ENCODE measurements around the gene SH3BP4. TPM values are rescaled to one million over a fixed set of nuclear protein-coding genes. Genes with fewer than 3 reads are reported as not detected.
A peak's percentile ranks its signal among the peaks of the same experiment; 100 is the strongest.

The SH3BP4 gene
- total RNA-seq, 1 donor from 2014 or later = 20.2 TPM

GRCh38 chr2:234982096-234982834 is 30.4 kb downstream of the SH3BP4 start:
- DNase-seq (ENCODE audit: low read depth in 2 of 2) = no peak

- DNase-seq (ENCODE audit: low read depth in 2 of 2) = no peak
Observed at GRCh38 chr2:234983011-234983726, 31.4 kb downstream of the SH3BP4 start.

- no peak for DNase-seq (ENCODE audit: low read depth in 2 of 2)
Observed at GRCh38 chr2:234985608-234986245, 33.9 kb downstream of the SH3BP4 start.

GRCh38 chr2:234986390-234986789 is 34.6 kb downstream of the SH3BP4 start:
- no peak for DNase-seq (ENCODE audit: low read depth in 2 of 2)

- DNase-seq (ENCODE audit: low read depth in 2 of 2) = peak in 1 of 2 donors; percentile 46
Observed at GRCh38 chr2:234986876-234987720, 35.3 kb downstream of the SH3BP4 start.

DNA sequence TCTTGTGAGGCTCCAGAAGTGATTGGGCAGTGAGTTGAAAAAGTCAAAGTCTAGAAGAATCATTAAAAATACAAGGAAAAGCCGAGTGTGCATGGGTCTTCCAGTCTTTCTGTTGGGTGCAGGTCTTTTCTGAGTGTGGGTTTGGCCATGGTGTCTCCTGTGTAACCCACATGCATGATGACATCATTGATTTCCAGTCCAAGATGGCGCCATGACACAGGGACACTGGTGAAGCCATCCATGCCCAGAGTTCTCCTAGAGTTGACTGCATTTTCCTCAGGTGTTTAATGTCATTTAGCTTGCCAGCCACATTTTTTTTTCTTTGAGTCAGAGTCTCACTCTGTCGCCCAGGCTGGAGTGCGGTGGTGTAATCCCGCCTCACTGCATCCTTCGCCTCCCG is 35.9 kb downstream of the SH3BP4 start:
- DNase-seq (ENCODE audit: low read depth in 2 of 2) = no peak

DNA sequence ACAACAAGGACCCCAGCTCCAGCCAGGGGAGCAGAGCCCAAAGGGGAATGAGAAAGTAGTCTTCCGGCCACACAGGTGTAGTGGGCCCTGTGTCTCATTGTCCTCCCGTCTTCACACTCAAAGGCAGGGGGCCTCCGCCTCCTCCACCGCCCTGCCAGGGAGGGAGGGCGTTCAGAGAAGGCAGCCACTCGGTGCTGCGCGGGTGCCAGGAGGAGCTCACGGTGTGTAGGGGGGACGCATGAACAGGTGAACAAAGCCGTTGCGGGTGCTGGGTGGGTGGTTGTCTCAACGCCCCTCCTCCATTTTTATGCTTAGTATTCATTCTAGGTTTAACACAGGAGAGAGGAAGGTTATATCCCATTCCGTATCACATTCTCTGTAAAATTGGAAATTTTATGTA is 36.7 kb downstream of the SH3BP4 start:
- DNase-seq (ENCODE audit: low read depth in 2 of 2) = no peak

DNA sequence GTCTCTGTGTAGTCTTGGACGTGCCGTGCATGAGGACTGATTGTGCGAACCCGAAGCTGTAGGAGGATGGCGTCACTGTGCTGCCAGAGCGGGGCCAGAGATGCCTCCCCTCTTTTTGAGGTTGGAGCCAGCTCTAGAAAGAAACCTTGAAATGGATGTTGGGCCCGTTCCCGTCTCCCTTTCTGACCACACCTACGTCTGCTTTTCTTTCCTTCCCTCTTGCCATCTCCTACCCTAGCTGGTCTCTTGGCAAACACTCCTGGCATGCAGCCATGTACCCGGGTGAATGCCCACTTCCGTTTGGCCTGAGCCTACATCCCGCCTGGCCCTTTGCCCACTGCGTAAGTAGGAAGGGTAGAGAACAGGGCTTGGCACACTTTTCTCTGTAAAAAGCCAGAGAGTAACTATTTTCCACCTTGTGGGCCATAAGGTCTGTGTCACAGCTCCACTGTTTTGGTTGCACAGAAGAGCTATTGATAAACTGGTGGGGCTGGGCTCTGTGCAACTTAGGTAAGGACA is 37.4 kb downstream of the SH3BP4 start:
- peak; percentile 48 to 60 for DNase-seq (ENCODE audit: low read depth in 2 of 2)

- DNase-seq (ENCODE audit: low read depth in 2 of 2) = no peak
Observed at GRCh38 chr2:234990300-234990699, 38.5 kb downstream of the SH3BP4 start.

DNA sequence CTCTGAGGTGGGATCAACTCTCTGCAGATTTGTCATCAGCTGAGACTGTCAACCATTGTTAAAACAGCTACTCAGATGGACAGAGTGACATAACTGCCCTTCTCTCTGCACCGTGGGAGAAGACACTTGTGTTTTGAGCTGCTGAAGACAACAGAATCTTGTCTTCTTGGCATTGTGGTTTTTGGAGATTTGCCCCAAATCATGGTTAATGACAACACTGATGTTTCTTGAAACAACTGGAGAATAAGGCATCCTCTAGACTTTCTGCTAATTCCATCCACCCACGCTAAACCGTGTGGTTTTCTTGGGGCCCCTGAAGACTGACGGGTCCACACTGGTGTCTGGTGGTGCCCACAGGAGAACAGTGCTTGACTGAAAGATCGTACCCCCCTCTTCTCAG is 39.5 kb downstream of the SH3BP4 start:
- DNase-seq (ENCODE audit: low read depth in 2 of 2) = no peak

GRCh38 chr2:234991793-234992192 is 40.0 kb downstream of the SH3BP4 start:
- no peak for DNase-seq (ENCODE audit: low read depth in 2 of 2)

- DNase-seq (ENCODE audit: low read depth in 2 of 2) = no peak
Observed at GRCh38 chr2:234992196-234992595, 40.4 kb downstream of the SH3BP4 start.

GRCh38 chr2:234992624-234993349 is 41.0 kb downstream of the SH3BP4 start:
- no peak for DNase-seq (ENCODE audit: low read depth in 2 of 2)

GRCh38 chr2:234993541-234993981 is 41.7 kb downstream of the SH3BP4 start:
- DNase-seq (ENCODE audit: low read depth in 2 of 2) = no peak

DNA sequence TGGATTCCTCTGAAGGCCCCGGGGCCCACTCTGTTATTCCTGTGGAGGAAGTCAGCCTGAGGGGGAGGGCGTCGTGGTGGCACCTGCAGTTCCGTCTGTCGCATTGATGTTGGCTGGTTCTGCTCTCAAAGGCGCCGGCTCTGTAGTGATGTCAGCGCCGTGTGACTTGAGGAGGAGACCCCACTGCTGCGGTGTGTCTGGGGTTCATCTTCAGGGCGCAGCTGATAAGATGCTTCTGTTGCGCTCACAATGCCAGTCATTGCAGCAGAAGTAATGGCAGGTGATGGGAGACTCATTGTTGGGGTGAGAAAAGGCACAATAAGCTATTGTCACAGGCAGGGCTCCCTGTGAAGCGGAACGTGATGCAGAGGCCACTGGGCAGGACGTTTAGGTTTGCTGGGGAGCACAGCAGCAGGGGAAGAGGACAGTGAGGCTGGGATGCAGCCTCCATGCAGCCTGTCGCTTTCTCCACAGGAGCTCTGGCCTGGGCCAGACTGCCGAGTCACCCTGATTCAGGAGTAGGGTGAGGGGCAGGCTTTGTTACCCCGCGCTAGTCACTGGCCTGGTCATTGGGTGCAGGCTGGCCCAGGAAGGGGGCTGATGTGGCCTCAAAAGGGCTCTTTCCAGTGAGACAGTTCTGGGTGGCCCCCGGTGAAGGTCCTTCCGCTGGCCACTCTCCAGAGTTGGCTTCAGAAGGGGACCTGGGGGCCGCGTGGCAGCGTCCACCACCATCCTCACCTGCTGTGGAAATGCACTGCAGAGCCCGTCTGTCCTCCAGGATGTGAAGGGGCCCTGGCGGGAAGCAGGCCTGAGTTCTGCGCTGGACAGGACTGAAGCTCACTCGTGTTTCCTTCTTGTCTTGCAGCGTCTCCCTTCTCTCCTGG is 42.9 kb downstream of the SH3BP4 start:
- DNase-seq (ENCODE audit: low read depth in 2 of 2) = no peak

GRCh38 chr2:234995332-234996068 is 43.7 kb downstream of the SH3BP4 start:
- DNase-seq (ENCODE audit: low read depth in 2 of 2) = no peak

DNA sequence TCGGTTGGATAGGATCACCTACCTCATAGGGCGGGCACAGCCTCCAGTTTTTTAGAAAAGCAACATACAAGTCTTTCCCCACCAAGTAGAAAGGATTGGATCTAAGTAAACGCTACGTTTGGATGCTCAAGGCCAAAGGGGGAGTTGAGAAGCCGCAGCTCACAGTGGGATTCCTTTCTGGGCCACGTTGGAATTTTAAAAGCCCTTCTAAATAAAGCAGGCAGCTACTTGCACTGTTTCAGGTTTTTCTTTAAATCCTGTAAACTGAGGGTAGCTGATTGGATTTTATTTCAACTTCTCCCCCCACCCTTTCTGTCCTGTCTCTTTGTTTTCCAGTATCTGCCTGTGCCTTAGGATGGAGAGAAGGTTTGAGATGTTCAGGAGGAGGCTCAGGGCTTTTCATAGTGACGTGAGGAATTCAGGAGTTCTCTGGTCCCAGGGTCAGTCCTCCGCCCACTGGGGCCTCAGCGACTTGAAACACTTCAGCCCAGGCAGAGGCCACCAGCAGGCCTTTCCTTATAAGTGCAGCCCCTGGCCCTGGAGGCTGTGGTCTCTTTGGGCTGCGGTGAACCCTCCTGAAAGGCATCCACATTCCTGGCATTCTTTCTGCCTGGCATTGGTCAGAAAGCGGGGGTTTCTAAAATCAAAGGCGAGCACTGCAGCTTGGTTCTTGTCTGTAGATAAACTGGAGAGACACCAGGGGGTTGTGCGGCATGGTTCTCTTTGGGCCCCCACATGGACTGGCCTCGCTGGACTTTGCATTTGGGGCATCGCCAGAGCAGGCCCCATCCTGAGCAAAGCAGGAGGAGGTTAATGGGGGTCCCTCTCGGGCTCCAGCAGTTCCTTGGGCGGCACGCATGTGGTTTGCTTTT is 44.5 kb downstream of the SH3BP4 start:
- DNase-seq (ENCODE audit: low read depth in 2 of 2) = peak in 1 of 2 donors; percentile 51

DNA sequence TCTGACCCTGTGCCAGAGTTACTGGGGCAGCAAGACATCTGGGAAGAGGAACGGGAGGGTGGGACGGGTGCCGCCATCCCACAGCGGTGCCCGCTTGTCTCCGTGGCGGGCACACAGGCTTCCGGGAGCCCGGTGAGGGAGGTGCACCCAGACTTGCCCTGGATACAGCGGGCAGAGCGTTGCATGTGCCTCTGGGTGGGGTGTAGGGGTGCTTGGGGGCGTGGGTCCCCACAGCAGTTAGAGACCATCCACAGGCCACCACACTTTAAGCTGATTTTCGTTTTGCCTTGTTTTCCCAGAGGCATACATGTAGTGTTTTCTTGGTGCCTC is 45.1 kb downstream of the SH3BP4 start:
- DNase-seq (ENCODE audit: low read depth in 2 of 2) = no peak
